OCI-LY1 (cell line): ENCODE data around the gene LBX1.

ENCODE experiments used
- H2AFZ ChIP-seq: fragments of 200-600 bp; sonication (generic), shearing (Covaris generic); 2 replicates; pipeline ENCODE4 v1.6.0; 2014; ENCODE audit warnings: antibody characterized with exemption, mild to moderate bottlenecking, low read length
- H3F3A ChIP-seq: fragments of 200-600 bp; sonication (generic), shearing (Covaris generic); 2 replicates; pipeline ENCODE4 v1.6.0; 2014; ENCODE audit warnings: mild to moderate bottlenecking, antibody characterized with exemption, low read length, moderate library complexity; ENCODE audit not compliant: insufficient read depth
- H3K27ac ChIP-seq: fragments of 200-600 bp; sonication (generic); 2 replicates; pipeline ENCODE4 v1.5.1; 2014; ENCODE audit warnings: low read length, mixed run types, mild to moderate bottlenecking, low read depth; ENCODE audit not compliant: poor library complexity, severe bottlenecking
- H3K27me3 ChIP-seq: fragments of 200-600 bp; sonication (generic); 2 replicates; pipeline ENCODE4 v1.6.0; 2014; ENCODE audit warnings: antibody characterized with exemption, mild to moderate bottlenecking, low read length, moderate library complexity; ENCODE audit not compliant: insufficient read depth
- H3K36me3 ChIP-seq: fragments of 200-600 bp; sonication (generic); 2 replicates; pipeline ENCODE4 v1.6.1; 2014; ENCODE audit warnings: mild to moderate bottlenecking, antibody characterized with exemption, low read length, moderate library complexity, mixed read lengths; ENCODE audit not compliant: insufficient read depth
- H3K4me1 ChIP-seq: fragments of 200-600 bp; sonication (generic); 2 replicates; pipeline ENCODE4 v1.5.1; 2014; ENCODE audit warnings: mild to moderate bottlenecking, low read length, moderate library complexity; ENCODE audit not compliant: insufficient read depth, severe bottlenecking
- H3K4me2 ChIP-seq: fragments of 200-600 bp; sonication (generic), shearing (Covaris generic); 2 replicates; pipeline ENCODE4 v1.6.1; 2014; ENCODE audit warnings: low read length
- H3K4me3 ChIP-seq: fragments of 200-600 bp; sonication (generic); 2 replicates; pipeline ENCODE4 v1.5.1; 2014; ENCODE audit warnings: low read length, low read depth, mild to moderate bottlenecking, mixed read lengths; ENCODE audit not compliant: poor library complexity, severe bottlenecking
- H3K79me2 ChIP-seq: fragments of 200-600 bp; shearing (Covaris generic); 2 replicates; pipeline ENCODE4 v1.6.1; 2016; ENCODE audit warnings: mixed run types, low read length, mixed read lengths; ENCODE audit not compliant: insufficient read depth
- H3K9ac ChIP-seq: fragments of 200-600 bp; sonication (generic), shearing (Covaris generic); 2 replicates; pipeline ENCODE4 v1.6.1; 2014; ENCODE audit warnings: mild to moderate bottlenecking, low read length, mixed read lengths
- H3K9me2 ChIP-seq: fragments of 200-600 bp; sonication (generic), shearing (Covaris generic); 2 replicates; pipeline ENCODE4 v1.6.1; 2014; ENCODE audit warnings: low read depth, mild to moderate bottlenecking, low read length, mixed read lengths
- H3K9me3 ChIP-seq: fragments of 200-600 bp; shearing (Covaris generic); 2 replicates; pipeline ENCODE4 v1.6.1; 2014; ENCODE audit warnings: low read length, mixed read lengths
- H4K20me1 ChIP-seq: fragments of 200-600 bp; sonication (generic), shearing (Covaris generic); 2 replicates; pipeline ENCODE4 v1.6.0; 2016; ENCODE audit warnings: mild to moderate bottlenecking, low read length; ENCODE audit not compliant: insufficient read depth
- CTCF ChIP-seq: fragments of 200-600 bp; sonication (generic), shearing (Covaris generic); IDR thresholded peaks from 2 replicates; pipeline ENCODE4 v1.5.1; 2017; ENCODE audit warnings: mild to moderate bottlenecking, antibody characterized with exemption, low read length, moderate library complexity, mixed read lengths
- EZH2 ChIP-seq: fragments of 200-600 bp; sonication (generic), shearing (Covaris generic); IDR thresholded peaks from 2 replicates; pipeline ENCODE4 v1.8.0; 2017; ENCODE audit warnings: borderline replicate concordance, mixed run types, mild to moderate bottlenecking, antibody characterized with exemption, low read length, moderate library complexity, mixed read lengths

Gene LBX1

GRCh38 chr10:101217450-101218281, 11.6 kb downstream of the LBX1 start:
- H3K9me2 ChIP-seq = no peaks in the 10 kb centered on the region
- no peaks in the 10 kb centered on the region for H3K9me3 ChIP-seq
- no peaks in the 10 kb centered on the region for H3K27me3 ChIP-seq
- peaks cover 6% of the 10 kb centered on the region for H3K4me1 ChIP-seq
- no peak overlapping the region for H3K4me3 ChIP-seq
- H3K79me2 ChIP-seq = no peaks in the 10 kb centered on the region
- no peaks in the 10 kb centered on the region for H4K20me1 ChIP-seq
- TF ChIP-seq EZH2 (no peak), CTCF (no peak)
- H3K4me2 ChIP-seq = no peak overlapping the region
- no peak overlapping the region for H3K9ac ChIP-seq
- no peak overlapping the region for H2AFZ ChIP-seq
- H3F3A ChIP-seq = no peaks in the 10 kb centered on the region
- no peaks in the 10 kb centered on the region for H3K36me3 ChIP-seq
- H3K27ac ChIP-seq = no peak overlapping the region

GRCh38 chr10:101217044-101217425, 12.2 kb downstream of the LBX1 start:
- H4K20me1 ChIP-seq = no peaks in the 10 kb centered on the region
- no peak overlapping the region for H3K27ac ChIP-seq
- no peaks in the 10 kb centered on the region for H3K36me3 ChIP-seq
- H3K4me3 ChIP-seq = no peak overlapping the region
- no peaks in the 10 kb centered on the region for H3K9me2 ChIP-seq
- H3K4me1 ChIP-seq = peaks cover 6% of the 10 kb centered on the region
- H3K4me2 ChIP-seq = no peak overlapping the region
- H3K79me2 ChIP-seq = no peaks in the 10 kb centered on the region
- no peak overlapping the region for H3K9ac ChIP-seq
- no peaks in the 10 kb centered on the region for H3K9me3 ChIP-seq
- no peak for TF ChIP-seq CTCF
- TF ChIP-seq EZH2 = no peak
- no peaks in the 10 kb centered on the region for H3F3A ChIP-seq
- H2AFZ ChIP-seq = no peak overlapping the region
- no peaks in the 10 kb centered on the region for H3K27me3 ChIP-seq

DNA sequence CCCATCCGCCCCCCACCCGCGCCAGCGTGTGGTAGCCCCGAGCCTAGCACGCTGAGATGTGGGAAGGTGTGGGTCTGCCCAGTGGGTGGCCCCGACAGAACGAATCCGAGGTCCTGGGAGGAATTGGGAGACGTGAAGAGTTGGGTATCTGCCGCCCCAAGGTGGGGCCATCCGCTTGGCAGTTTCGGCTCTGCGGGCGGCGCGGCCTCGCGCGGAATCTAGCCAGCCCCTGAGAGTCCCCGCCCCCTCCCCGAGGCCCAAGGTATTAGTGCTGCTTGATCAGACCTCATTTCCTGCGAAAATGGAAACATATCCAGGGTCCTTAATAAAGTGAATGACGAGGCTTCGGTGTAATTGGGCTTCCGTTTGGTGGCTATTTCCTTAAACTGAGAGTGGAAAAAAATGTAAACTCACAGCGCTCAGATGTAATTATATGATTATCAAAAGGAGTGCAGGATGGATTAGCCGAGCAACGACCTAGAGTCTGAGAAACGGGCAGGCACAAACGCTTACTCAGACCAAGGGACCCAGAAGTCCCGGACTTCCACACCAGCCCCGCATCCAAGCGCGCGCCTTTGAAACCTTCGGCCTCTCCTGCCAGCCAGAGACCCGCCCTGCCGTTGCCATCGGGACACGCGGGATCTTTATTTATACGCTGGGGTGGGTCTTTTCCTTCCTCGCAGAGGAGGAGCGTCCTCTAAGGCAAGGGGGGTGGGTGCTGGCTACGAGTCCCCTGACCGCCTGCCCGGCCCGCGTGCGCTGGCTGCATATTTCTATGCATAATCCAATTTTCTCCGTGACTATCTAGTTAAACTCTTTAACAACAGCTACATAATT, 12.8 kb downstream of the LBX1 start:
- H3F3A ChIP-seq = no peaks in the 10 kb centered on the region
- no peaks in the 10 kb centered on the region for H3K9me3 ChIP-seq
- no peaks in the 10 kb centered on the region for H3K79me2 ChIP-seq
- peaks cover 6% of the 10 kb centered on the region for H3K4me1 ChIP-seq
- no peak for TF ChIP-seq CTCF
- no peak for TF ChIP-seq EZH2
- H4K20me1 ChIP-seq = no peaks in the 10 kb centered on the region
- no peaks in the 10 kb centered on the region for H3K27me3 ChIP-seq
- no peak overlapping the region for H3K27ac ChIP-seq
- no peak overlapping the region for H3K9ac ChIP-seq
- no peak overlapping the region for H3K4me2 ChIP-seq
- H2AFZ ChIP-seq = no peak overlapping the region
- H3K36me3 ChIP-seq = no peaks in the 10 kb centered on the region
- no peaks in the 10 kb centered on the region for H3K9me2 ChIP-seq
- H3K4me3 ChIP-seq = no peak overlapping the region
